K562 (cell line): ENCODE results near the gene BIRC3. TPM values are rescaled to one million over a fixed set of nuclear protein-coding genes. Genes with fewer than 3 reads are reported as not detected.

Experiments used
- BHLHE40 ChIP-seq: IDR thresholded peaks from 2 replicates; pipeline ENCODE4 v1.6.1; 2011; ENCODE audit warnings: low read length, improper control_type of control experiment
- CTCF ChIP-seq, 3 experiments: IDR thresholded peaks in 2 of 3; conservative IDR thresholded peaks in 1 of 3; 2 replicates each; pipeline ENCODE4 v1.5.1; 2011 to 2012; ENCODE audit warnings: low read length in 3 of 3, mild to moderate bottlenecking in 3 of 3, control low read depth in 2 of 3, improper control_type of control experiment in 1 of 3, inconsistent platforms in 1 of 3, low read depth in 1 of 3, mixed read lengths in 1 of 3, moderate library complexity in 1 of 3; ENCODE audit not compliant: insufficient read depth in 2 of 3
- HDAC1 ChIP-seq, 2 experiments: fragments of 450-650 bp; IDR thresholded peaks; 2 replicates each; pipeline ENCODE4 v1.6.1; 2016 to 2017; ENCODE audit warnings: inconsistent platforms in 1 of 2, mild to moderate bottlenecking in 1 of 2, moderate library complexity in 1 of 2
- HEY1 ChIP-seq: fragments of 250-450 bp; sonication (Bioruptor Pico); IDR thresholded peaks from 2 replicates; pipeline ENCODE4 v1.5.0; 2020; ENCODE audit warnings: mild to moderate bottlenecking, moderate library complexity, borderline replicate concordance
- KDM1A ChIP-seq, 2 experiments: fragments of 450-650 bp; IDR thresholded peaks; 2 replicates each; pipeline ENCODE4 v1.6.1; 2016; ENCODE audit warnings: mild to moderate bottlenecking in 2 of 2
- NCOA4 ChIP-seq: fragments of 450-650 bp; IDR thresholded peaks from 2 replicates; pipeline ENCODE4 v1.6.1; 2018; ENCODE audit warnings: mild to moderate bottlenecking; ENCODE audit not compliant: partially characterized antibody
- POLR2G ChIP-seq: fragments of 200-400 bp; formaldehyde crosslinking; IDR thresholded peaks from 2 replicates; pipeline ENCODE4 v1.6.1; 2017; ENCODE audit warnings: low read depth, mild to moderate bottlenecking, antibody characterized with exemption, low read length, moderate library complexity
- SMAD3 ChIP-seq: fragments of 450-650 bp; formaldehyde crosslinking; conservative IDR thresholded peaks from 2 replicates; pipeline ENCODE4 v1.4.0; 2020; ENCODE audit warnings: mild to moderate bottlenecking
- STAT5B ChIP-seq: fragments of 250-450 bp; sonication (Bioruptor Pico); IDR thresholded peaks from 2 replicates; pipeline ENCODE4 v1.8.0; 2021; ENCODE audit warnings: mild to moderate bottlenecking, inconsistent platforms
- SUPT5H ChIP-seq: fragments of 450-650 bp; IDR thresholded peaks from 2 replicates; pipeline ENCODE4 v1.6.1; 2016
- TBP ChIP-seq: optimal IDR thresholded peaks from 2 replicates; pipeline ENCODE3; 2011; ENCODE audit warnings: low read depth, low read length, improper control_type of control experiment
- TEAD2 ChIP-seq: fragments of 450-650 bp; IDR thresholded peaks from 2 replicates; pipeline ENCODE4 v1.6.1; 2016; ENCODE audit warnings: missing genetic modification characterization, control low read depth, missing compliant biosample characterization
- TOE1 ChIP-seq, 2 experiments: fragments of 450-650 bp in 1 of 2; sonication (generic) in 1 of 2; formaldehyde crosslinking in 1 of 2; IDR thresholded peaks; 2 replicates each; pipeline versions ENCODE4 v1.7.1 to v1.8.0; 2016 to 2022; ENCODE audit warnings: borderline replicate concordance in 2 of 2, mild to moderate bottlenecking in 2 of 2, antibody characterized with exemption in 1 of 2, inconsistent platforms in 1 of 2, low read depth in 1 of 2, missing genetic modification reagents in 1 of 2, moderate library complexity in 1 of 2
- ZNF699 ChIP-seq: fragments of 250-450 bp; sonication (Bioruptor Pico); IDR thresholded peaks from 2 replicates; pipeline ENCODE4 v1.8.0; 2021; ENCODE audit warnings: mild to moderate bottlenecking, moderate library complexity; ENCODE audit not compliant: insufficient replicate concordance
- polyA plus RNA-seq, 8 experiments: library from polyadenylated mRNA; depleted of rRNA in 4 of 8; stranded (reverse) in 5 of 8; unstranded in 3 of 8; fragments of >200 nt; fragmentation: Nextera tagmentation in 2 of 8; fragmentation: Illumina TruSeq in 1 of 8; extraction: Ambion mirVana in 2 of 8; extraction: Trizol in 1 of 8; gene quantifications; 2 replicates each; pipeline versions ENCODE4 v1.2.1 to v1.2.3, GENCODE V29; 2011 to 2014; ENCODE audit warnings: inconsistent platforms in 1 of 8, missing spikeins in 1 of 8
- total RNA-seq, 7 experiments: library from RNA; depleted of rRNA in 6 of 7; stranded (reverse); fragments of >200 nt in 6 of 7; fragmentation: Illumina TruSeq in 2 of 7; extraction: Trizol in 2 of 7; gene quantifications; 2 replicates each; pipeline versions ENCODE4 v1.2.1 to v1.2.3, GENCODE V29; 2011 to 2021; ENCODE audit warnings: low replicate concordance in 1 of 7
- TF ChIP-seq, protein P1 (sequence below): fragments of 250-450 bp; sonication (Bioruptor Pico); IDR thresholded peaks from 2 replicates; pipeline ENCODE4 v1.9.0; 2021; ENCODE audit warnings: mild to moderate bottlenecking, inconsistent platforms
- TF ChIP-seq, protein P2 (sequence below): fragments of 250-450 bp; sonication (Bioruptor Pico); IDR thresholded peaks from 2 replicates; pipeline ENCODE4 v1.5.0; 2020; ENCODE audit warnings: mild to moderate bottlenecking, borderline replicate concordance
- TF ChIP-seq, protein P3 (sequence below): fragments of 450-650 bp; formaldehyde crosslinking; IDR thresholded peaks from 2 replicates; pipeline ENCODE4 v1.4.0; 2020; ENCODE audit warnings: mild to moderate bottlenecking
- TF ChIP-seq, protein P4 (sequence below): fragments of 450-650 bp; IDR thresholded peaks from 2 replicates; pipeline ENCODE4 v1.6.1; 2016; ENCODE audit warnings: antibody characterized with exemption

Gene BIRC3
- total and polyA plus RNA-seq, 9 of the 15 experiments (the other 6 are each of a cell fraction or from before 2014, with no cell fraction given): 0.08 to 0.42 (median 0.18) TPM

DNA sequence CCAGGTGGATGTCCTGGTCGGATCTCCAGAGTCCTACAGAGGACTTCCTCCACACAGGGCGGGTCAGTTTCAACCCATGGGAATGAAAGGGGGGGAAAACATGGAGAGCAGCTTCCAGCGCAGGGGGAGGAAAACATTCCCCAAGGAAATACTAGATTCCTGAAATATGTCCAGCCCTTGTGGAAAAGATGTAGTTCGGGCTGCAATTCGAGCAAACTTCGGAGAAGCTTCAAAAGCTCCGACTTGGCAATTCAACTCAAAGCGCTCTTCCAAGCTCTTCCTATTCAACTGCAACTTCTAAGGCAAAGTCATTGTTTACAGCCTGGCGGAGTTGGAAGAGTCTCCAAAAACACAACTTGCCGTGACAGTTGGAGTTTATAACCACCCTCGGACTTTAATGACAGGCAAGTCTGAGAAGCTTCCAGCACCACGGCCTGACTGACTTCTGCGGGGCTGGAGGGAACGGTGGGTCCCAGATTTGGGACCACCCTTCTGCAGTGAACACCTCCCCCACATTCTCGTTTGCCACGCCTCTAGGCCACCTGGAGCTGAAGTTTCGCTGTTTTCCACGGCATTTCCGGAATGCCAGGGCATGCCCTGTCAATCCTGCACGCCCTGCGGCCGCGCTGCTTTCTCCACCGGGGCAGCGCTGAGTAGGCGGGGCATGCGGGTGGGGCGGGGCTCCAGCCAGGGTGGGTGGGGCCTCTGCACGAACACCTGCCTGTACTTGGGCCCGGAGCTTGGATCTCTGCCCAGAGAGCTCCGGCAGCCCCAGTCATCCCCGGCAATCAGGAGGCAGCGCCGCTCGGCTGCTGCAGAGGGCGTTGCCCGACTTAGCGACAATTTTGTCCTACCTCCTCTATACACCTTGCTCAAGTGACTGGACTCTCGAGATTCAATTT, 49.0 kb upstream of the BIRC3 start (continued):
- no peak for TF ChIP-seq TOE1 (IDR thresholded peaks at IDR 0.05; ENCODE audit: borderline replicate concordance)
- TF ChIP-seq TOE1 (CRISPR knock-in tag; IDR thresholded peaks at IDR 0.05; ENCODE audit: borderline replicate concordance, low read depth): no peak
- TF ChIP-seq KDM1A (IDR thresholded peaks at IDR 0.05): no peak
- TF ChIP-seq, protein P1, sequence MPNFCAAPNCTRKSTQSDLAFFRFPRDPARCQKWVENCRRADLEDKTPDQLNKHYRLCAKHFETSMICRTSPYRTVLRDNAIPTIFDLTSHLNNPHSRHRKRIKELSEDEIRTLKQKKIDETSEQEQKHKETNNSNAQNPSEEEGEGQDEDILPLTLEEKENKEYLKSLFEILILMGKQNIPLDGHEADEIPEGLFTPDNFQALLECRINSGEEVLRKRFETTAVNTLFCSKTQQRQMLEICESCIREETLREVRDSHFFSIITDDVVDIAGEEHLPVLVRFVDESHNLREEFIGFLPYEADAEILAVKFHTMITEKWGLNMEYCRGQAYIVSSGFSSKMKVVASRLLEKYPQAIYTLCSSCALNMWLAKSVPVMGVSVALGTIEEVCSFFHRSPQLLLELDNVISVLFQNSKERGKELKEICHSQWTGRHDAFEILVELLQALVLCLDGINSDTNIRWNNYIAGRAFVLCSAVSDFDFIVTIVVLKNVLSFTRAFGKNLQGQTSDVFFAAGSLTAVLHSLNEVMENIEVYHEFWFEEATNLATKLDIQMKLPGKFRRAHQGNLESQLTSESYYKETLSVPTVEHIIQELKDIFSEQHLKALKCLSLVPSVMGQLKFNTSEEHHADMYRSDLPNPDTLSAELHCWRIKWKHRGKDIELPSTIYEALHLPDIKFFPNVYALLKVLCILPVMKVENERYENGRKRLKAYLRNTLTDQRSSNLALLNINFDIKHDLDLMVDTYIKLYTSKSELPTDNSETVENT (CRISPR knock-in tag): no peak
- TF ChIP-seq, protein P2, sequence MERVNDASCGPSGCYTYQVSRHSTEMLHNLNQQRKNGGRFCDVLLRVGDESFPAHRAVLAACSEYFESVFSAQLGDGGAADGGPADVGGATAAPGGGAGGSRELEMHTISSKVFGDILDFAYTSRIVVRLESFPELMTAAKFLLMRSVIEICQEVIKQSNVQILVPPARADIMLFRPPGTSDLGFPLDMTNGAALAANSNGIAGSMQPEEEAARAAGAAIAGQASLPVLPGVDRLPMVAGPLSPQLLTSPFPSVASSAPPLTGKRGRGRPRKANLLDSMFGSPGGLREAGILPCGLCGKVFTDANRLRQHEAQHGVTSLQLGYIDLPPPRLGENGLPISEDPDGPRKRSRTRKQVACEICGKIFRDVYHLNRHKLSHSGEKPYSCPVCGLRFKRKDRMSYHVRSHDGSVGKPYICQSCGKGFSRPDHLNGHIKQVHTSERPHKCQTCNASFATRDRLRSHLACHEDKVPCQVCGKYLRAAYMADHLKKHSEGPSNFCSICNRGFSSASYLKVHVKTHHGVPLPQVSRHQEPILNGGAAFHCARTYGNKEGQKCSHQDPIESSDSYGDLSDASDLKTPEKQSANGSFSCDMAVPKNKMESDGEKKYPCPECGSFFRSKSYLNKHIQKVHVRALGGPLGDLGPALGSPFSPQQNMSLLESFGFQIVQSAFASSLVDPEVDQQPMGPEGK (CRISPR knock-in tag): no peak
- TF ChIP-seq ZNF699 (CRISPR knock-in tag): no peak
- TF ChIP-seq, protein P3, sequence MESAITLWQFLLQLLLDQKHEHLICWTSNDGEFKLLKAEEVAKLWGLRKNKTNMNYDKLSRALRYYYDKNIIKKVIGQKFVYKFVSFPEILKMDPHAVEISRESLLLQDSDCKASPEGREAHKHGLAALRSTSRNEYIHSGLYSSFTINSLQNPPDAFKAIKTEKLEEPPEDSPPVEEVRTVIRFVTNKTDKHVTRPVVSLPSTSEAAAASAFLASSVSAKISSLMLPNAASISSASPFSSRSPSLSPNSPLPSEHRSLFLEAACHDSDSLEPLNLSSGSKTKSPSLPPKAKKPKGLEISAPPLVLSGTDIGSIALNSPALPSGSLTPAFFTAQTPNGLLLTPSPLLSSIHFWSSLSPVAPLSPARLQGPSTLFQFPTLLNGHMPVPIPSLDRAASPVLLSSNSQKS (CRISPR knock-in tag): no peak
- TF ChIP-seq NCOA4: no peak
- 0 out of 2 replicates have a peak, but pooled peaks have one; percentile 11 for TF ChIP-seq BHLHE40
- TF ChIP-seq STAT5B: no peak
- TF ChIP-seq SMAD3: no peak
- TF ChIP-seq HEY1 (CRISPR knock-in tag): no peak
- peak; percentile 49 to 67 (median 61) for TF ChIP-seq CTCF (IDR thresholded peaks at IDR 0.05 in 2 of 3, conservative IDR thresholded peaks at IDR 0.05 in 1 of 3; ENCODE audit: insufficient read depth in 2 of 3, low read depth in 1 of 3, low read length in 3 of 3)
- no peak for TF ChIP-seq SUPT5H
- no peak for TF ChIP-seq POLR2G
- no peak for TF ChIP-seq HDAC1 (IDR thresholded peaks at IDR 0.05)
- no peak for TF ChIP-seq TEAD2 (tag)
- no peak for TF ChIP-seq TBP
- TF ChIP-seq, protein P4, sequence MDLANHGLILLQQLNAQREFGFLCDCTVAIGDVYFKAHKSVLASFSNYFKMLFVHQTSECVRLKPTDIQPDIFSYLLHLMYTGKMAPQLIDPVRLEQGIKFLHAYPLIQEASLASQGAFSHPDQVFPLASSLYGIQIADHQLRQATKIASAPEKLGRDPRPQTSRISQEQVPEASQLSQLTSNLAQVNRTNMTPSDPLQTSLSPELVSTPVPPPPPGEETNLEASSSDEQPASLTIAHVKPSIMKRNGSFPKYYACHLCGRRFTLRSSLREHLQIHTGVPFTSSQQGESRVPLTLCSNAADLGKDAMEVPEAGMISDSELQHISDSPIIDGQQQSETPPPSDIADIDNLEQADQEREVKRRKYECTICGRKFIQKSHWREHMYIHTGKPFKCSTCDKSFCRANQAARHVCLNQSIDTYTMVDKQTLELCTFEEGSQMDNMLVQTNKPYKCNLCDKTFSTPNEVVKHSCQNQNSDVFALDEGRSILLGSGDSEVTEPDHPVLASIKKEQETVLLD: no peak
